ENCODE data around the gene OR13C5.
"Not testable (repeated sequence)": the region's sequence is repeated elsewhere in the genome, so short reads cannot be mapped to it uniquely, and the experiment has no call there.

Gene OR13C5

DNA sequence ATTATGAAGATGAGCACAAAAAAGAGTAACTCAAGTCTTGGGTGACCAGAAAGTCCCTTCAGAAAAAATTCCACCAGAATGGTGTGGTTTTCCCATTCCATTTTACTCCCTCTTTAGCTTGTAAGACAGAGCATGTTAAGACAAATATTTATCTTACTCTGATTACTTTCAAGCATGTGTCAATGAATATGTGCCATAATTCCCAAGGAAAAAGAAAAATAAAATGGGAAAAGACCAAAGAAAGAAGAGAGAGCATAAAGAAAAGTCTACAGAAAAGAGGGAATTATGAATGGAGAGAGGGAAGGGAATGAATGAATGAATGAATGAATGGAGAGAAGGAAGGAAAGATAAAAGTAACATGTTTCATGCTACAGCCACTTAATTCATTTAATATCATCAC lies at the start of gene OR13C5:
Gene OR13C5, minus strand, starts transcription at position 101 of the 400 bp plus-strand sequence. Its CDS starts 0 bp downstream, at position 101.
- FAIRE-seq; DNase-seq (ENCODE audit: extremely low spot score, insufficient read length, low read depth): not testable (repeated sequence)

- DNase-seq (ENCODE audit: extremely low spot score, insufficient read length, low read depth) (no peak), FAIRE-seq (no peak)
Observed at GRCh38 chr9:104635456-104635855, 36.2 kb upstream of the OR13C5 start.

DNA sequence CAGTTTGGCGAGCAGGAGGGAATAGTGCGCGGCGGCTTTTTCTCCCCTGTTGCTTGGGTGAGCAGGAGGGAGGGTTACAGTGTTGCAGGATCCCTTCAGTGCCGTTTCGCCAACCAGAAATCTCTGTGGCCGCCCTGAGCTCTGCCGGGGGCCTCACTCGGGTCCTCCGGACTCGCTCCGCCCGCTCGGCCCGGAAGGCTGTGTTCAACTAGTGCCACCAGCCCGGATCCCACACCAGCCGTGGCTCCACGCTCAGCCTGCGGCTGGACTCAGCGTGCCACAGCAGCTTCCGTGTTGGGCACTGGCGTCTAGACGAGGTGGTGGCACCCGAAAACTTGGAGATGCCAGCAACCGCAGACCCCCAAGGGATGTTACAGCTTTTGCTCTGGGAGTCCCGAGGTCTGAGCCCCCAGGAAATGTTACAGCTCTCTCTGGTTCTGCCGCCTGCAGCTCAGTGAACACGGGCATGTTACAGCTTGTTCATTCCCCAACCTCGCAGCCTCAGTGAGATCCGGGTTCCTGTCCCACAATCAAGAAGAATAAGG lies 34.8 kb upstream of the OR13C5 start:
- DNase-seq (ENCODE audit: extremely low spot score, insufficient read length, low read depth): no peak
- no peak for FAIRE-seq

GRCh38 chr9:104625964-104626363 lies 26.8 kb upstream of the OR13C5 start:
- not testable (repeated sequence) for DNase-seq (ENCODE audit: extremely low spot score, insufficient read length, low read depth)

GRCh38 chr9:104618104-104618503 lies 18.9 kb upstream of the OR13C5 start, which contains the start of gene OR13C9:
Gene OR13C9, minus strand, starts transcription at chr9:104618204. Its CDS starts 0 bp downstream, at chr9:104618204.
- no peak for FAIRE-seq
- DNase-seq (ENCODE audit: extremely low spot score, insufficient read length, low read depth): no peak

More at GRCh38 chr9:104625964-104626363, 26.8 kb upstream of the OR13C5 start:
- not testable (repeated sequence) for FAIRE-seq

DNA sequence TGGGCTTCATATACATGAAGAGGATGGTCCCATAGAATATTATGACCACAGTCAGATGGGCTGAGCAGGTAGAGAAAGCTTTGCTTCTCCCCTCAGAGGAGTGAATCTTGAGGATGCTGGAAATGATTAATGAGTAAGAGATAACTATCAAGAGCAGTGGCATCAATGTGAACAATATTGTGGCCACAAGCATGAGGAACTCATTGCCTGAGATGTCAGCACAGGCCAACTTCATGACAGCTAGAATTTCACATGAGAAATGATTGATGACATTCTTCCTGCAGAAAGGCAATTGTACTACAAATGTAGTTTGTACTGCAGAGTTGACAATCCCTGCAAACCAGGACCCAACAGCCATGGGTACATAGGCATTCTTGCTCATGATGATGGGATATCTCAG lies 18.2 kb upstream of the OR13C5 start:
- DNase-seq (ENCODE audit: extremely low spot score, insufficient read length, low read depth) (no peak), FAIRE-seq (no peak)

- FAIRE-seq: no peak
Observed at GRCh38 chr9:104611213-104611612, 12.0 kb upstream of the OR13C5 start.

GRCh38 chr9:104608336-104608735 lies 9.1 kb upstream of the OR13C5 start:
- no peak for DNase-seq (ENCODE audit: extremely low spot score, insufficient read length, low read depth)
- no peak for FAIRE-seq

More at GRCh38 chr9:104611213-104611612, 12.0 kb upstream of the OR13C5 start:
- DNase-seq (ENCODE audit: extremely low spot score, insufficient read length, low read depth): no peak

DNA sequence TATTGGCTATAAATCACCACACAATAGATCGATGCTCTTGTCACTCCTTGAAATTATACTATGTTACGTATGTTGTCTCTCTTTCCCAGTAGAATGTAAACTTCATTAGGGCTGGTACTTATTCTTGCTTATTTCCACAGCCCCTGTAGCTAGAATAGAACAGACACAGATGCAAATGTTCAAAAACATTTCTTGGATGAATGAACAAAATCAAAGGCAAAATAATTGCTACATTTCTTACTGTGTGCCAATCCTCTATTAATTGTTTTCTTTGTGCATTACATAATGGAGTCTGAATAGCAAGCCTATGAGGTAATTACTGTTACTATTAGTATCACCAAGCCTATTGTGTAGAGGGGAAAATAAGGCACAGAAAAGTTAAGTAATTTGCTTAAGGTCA lies 6.9 kb upstream of the OR13C5 start:
- no peak for FAIRE-seq
- no peak for DNase-seq (ENCODE audit: extremely low spot score, insufficient read length, low read depth)

DNA sequence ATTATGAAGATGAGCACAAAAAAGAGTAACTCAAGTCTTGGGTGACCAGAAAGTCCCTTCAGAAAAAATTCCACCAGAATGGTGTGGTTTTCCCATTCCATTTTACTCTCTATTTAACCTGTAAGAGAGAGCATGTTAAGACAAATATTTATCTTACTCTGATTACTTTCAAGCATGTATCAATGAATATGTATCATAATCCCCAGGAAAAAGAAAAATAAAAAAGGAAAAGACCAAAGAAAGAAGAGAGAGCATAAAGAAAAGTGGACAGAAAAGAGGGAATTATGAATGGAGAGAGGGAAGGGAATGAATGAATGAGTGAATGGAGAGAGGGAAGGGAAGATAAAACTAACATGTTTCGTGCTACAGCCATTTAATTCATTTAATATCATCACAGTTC lies 6.3 kb upstream of the OR13C5 start, which contains the start of gene OR13C2:
Gene OR13C2, minus strand, starts transcription at position 101 of the 400 bp plus-strand sequence. Its CDS starts 0 bp downstream, at position 101.
- not testable (repeated sequence) for DNase-seq (ENCODE audit: extremely low spot score, insufficient read length, low read depth)
- peak; percentile 38 for FAIRE-seq

GRCh38 chr9:104604801-104605200 lies 5.6 kb upstream of the OR13C5 start:
- FAIRE-seq: peak; percentile 73

GRCh38 chr9:104598749-104599148 lies 464 bp downstream of the OR13C5 start:
- DNase-seq (ENCODE audit: extremely low spot score, insufficient read length, low read depth); FAIRE-seq: not testable (repeated sequence)

More at GRCh38 chr9:104604801-104605200, 5.6 kb upstream of the OR13C5 start:
- no peak for DNase-seq (ENCODE audit: extremely low spot score, insufficient read length, low read depth)

- no peak for DNase-seq (ENCODE audit: extremely low spot score, insufficient read length, low read depth)
Observed at GRCh38 chr9:104589626-104590025, 9.6 kb downstream of the OR13C5 start.

GRCh38 chr9:104586496-104587180 lies 12.6 kb downstream of the OR13C5 start:
- DNase-seq (ENCODE audit: extremely low spot score, insufficient read length, low read depth): no peak
- no peak for FAIRE-seq

More at GRCh38 chr9:104589626-104590025, 9.6 kb downstream of the OR13C5 start:
- FAIRE-seq: no peak

DNA sequence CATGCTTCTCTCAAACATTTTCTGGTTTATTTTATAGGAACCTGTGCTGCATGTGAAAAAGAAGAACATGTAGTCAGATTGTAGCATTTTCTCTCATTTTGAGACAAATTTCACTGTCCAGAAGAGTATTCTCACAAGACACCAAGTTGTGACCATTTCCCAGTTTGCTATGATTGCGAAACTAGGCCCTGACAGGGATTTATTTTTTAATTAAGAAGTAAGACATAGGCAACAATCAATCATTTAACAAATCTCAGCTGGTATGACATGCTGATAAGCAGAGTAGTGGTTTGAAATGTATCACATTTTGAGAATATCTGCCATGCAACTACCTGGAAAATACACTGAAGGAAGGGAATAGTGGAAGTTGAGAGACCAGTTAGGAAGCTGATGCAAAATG lies 18.7 kb downstream of the OR13C5 start:
- FAIRE-seq (no peak), DNase-seq (ENCODE audit: extremely low spot score, insufficient read length, low read depth) (no peak)

GRCh38 chr9:104577263-104577662 lies 21.9 kb downstream of the OR13C5 start:
- no peak for FAIRE-seq

GRCh38 chr9:104575456-104575855 lies 23.8 kb downstream of the OR13C5 start:
- no peak for FAIRE-seq
- no peak for DNase-seq (ENCODE audit: extremely low spot score, insufficient read length, low read depth)

More at GRCh38 chr9:104577263-104577662, 21.9 kb downstream of the OR13C5 start:
- no peak for DNase-seq (ENCODE audit: extremely low spot score, insufficient read length, low read depth)

- no peak for DNase-seq (ENCODE audit: extremely low spot score, insufficient read length, low read depth)
- FAIRE-seq: no peak
Observed at GRCh38 chr9:104572612-104573011, 26.6 kb downstream of the OR13C5 start.

DNA sequence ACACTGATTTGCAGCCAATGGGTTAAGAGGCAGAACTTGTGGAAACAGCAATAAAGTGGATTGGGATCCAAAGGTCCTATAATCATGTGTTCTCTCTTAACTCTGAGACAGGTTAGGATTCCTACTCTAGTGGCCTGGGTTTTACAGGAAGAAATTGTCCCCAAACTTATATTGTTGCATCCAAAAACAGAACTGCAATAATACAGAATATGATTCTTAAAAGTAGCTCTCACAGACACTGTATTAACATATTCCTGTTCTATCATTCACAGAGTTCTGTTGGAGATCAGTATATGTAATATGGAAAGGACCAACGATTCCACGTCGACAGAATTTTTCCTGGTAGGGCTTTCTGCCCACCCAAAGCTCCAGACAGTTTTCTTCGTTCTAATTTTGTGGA lies 30.3 kb downstream of the OR13C5 start, which contains the start of gene OR13C8:
Gene OR13C8, plus strand, starts transcription at position 301 of the 400 bp plus-strand sequence. Its CDS starts 0 bp downstream, at position 301.
- DNase-seq (ENCODE audit: extremely low spot score, insufficient read length, low read depth) (no peak), FAIRE-seq (no peak)

DNA sequence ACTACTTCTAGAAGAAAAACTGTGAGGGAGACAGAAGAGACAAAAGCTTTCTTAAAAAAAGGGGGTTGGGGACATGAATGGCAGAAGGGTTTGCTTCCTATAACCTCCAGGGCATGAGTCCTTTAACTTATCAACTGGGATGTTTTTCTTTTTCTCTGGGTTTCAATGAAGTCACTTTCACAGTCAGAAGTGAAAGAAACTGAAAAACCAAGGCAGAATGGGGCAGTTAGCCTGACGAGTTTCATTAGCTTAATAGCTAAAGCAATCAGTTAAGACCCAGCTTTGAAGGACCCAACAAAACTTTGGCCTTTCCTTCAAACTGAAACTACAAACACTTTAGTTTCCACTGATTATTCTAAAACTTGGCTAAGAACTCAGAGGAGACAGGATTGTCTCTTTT lies 34.9 kb downstream of the OR13C5 start:
- DNase-seq (ENCODE audit: extremely low spot score, insufficient read length, low read depth): no peak
- no peak for FAIRE-seq

Measured in GM18507 (cell line).